HepG2 (cell line): ENCODE results near the gene MAJIN. TPM values are rescaled to one million over a fixed set of nuclear protein-coding genes. Genes with fewer than 3 reads are reported as not detected.

ENCODE experiments used
- AFF4 ChIP-seq: sonication (generic); formaldehyde crosslinking; IDR thresholded peaks from 2 replicates; pipeline ENCODE4 v1.4.0; 2020; ENCODE audit warnings: missing genetic modification reagents
- ATAD3A ChIP-seq: sonication (generic); formaldehyde crosslinking; IDR thresholded peaks from 2 replicates; pipeline ENCODE4 v1.4.0; 2020; ENCODE audit warnings: missing genetic modification reagents
- CHCHD3 ChIP-seq: sonication (generic); formaldehyde crosslinking; IDR thresholded peaks from 2 replicates; pipeline ENCODE4 v1.8.0; 2022; ENCODE audit warnings: mild to moderate bottlenecking, missing genetic modification reagents, moderate library complexity
- DBP ChIP-seq: sonication (generic); formaldehyde crosslinking; IDR thresholded peaks from 2 replicates; pipeline ENCODE4 v1.4.0; 2020; ENCODE audit warnings: missing genetic modification reagents; ENCODE audit errors: not compliant biosample characterization
- ELF3 ChIP-seq: IDR thresholded peaks from 2 replicates; pipeline ENCODE4 v1.6.1; 2016; ENCODE audit warnings: missing genetic modification reagents, missing compliant biosample characterization
- JUN ChIP-seq: sonication (generic); formaldehyde crosslinking; IDR thresholded peaks from 2 replicates; pipeline ENCODE4 v1.4.0; 2020; ENCODE audit warnings: mild to moderate bottlenecking, missing genetic modification reagents
- NCOR1 ChIP-seq: fragments of 200-600 bp; sonication (generic); IDR thresholded peaks from 2 replicates; pipeline ENCODE4 v1.7.0; 2017; ENCODE audit warnings: antibody characterized with exemption, low read length, borderline replicate concordance
- RXRA ChIP-seq: sonication (generic); formaldehyde crosslinking; IDR thresholded peaks from 2 replicates; pipeline ENCODE4 v1.5.1; 2020; ENCODE audit warnings: missing genetic modification reagents
- SMAD3 ChIP-seq: sonication (generic); formaldehyde crosslinking; IDR thresholded peaks from 2 replicates; pipeline ENCODE4 v1.4.0; 2020; ENCODE audit warnings: missing genetic modification reagents
- SNAPC5 ChIP-seq: sonication (generic); formaldehyde crosslinking; IDR thresholded peaks from 2 replicates; pipeline ENCODE4 v1.8.1; 2023; ENCODE audit warnings: mild to moderate bottlenecking, missing genetic modification reagents, borderline replicate concordance
- SPEN ChIP-seq: sonication (generic); formaldehyde crosslinking; IDR thresholded peaks from 2 replicates; pipeline ENCODE4 v1.5.1; 2020; ENCODE audit warnings: low read depth, mild to moderate bottlenecking, missing genetic modification reagents
- TMF1 ChIP-seq: sonication (generic); formaldehyde crosslinking; IDR thresholded peaks from 2 replicates; pipeline ENCODE4 v1.8.1; 2022; ENCODE audit warnings: low read depth, missing genetic modification reagents
- TOPORS ChIP-seq: sonication (generic); formaldehyde crosslinking; IDR thresholded peaks from 2 replicates; pipeline ENCODE4 v1.8.0; 2023; ENCODE audit warnings: mild to moderate bottlenecking, missing genetic modification reagents
- ZNF574 ChIP-seq: sonication (generic); formaldehyde crosslinking; IDR thresholded peaks from 2 replicates; pipeline ENCODE4 v1.4.0; 2020; ENCODE audit warnings: missing genetic modification reagents
- ZNF615 ChIP-seq: sonication (generic); formaldehyde crosslinking; IDR thresholded peaks from 2 replicates; pipeline ENCODE4 v1.5.0; 2020; ENCODE audit warnings: mild to moderate bottlenecking, missing genetic modification reagents, borderline replicate concordance
- ZNF75D ChIP-seq: sonication (generic); formaldehyde crosslinking; IDR thresholded peaks from 2 replicates; pipeline ENCODE4 v1.8.1; 2023; ENCODE audit warnings: missing genetic modification reagents, mild to moderate bottlenecking, borderline replicate concordance
- ZNF891 ChIP-seq: sonication (generic); formaldehyde crosslinking; IDR thresholded peaks from 2 replicates; pipeline ENCODE4 v1.5.0; 2020; ENCODE audit warnings: mild to moderate bottlenecking, missing genetic modification reagents
- polyA plus RNA-seq, 8 experiments: library from polyadenylated mRNA; depleted of rRNA in 3 of 8; stranded (reverse) in 7 of 8; unstranded in 1 of 8; fragments of >200 nt; fragmentation: Illumina TruSeq in 4 of 8; extraction: Trizol in 4 of 8; gene quantifications; 2 replicates each; pipeline versions ENCODE4 v1.2.1 to v1.2.3, GENCODE V29; 2011 to 2016; ENCODE audit warnings: low read depth in 4 of 8, missing spikeins in 1 of 8, mixed read lengths in 1 of 8; ENCODE audit not compliant: insufficient read depth in 1 of 8
- total RNA-seq, 5 experiments: library from RNA; depleted of rRNA; stranded (reverse); fragments of >200 nt; fragmentation: Illumina TruSeq; extraction: Trizol; gene quantifications; 2 replicates each; pipeline ENCODE4 v1.2.3, GENCODE V29; 2016; ENCODE audit warnings: low read depth in 1 of 5
- TF ChIP-seq, protein P1 (sequence below): conservative IDR thresholded peaks from 2 replicates; pipeline ENCODE4 v1.6.1; 2018; ENCODE audit warnings: missing genetic modification reagents

MAJIN gene
- total and polyA plus RNA-seq, 2 of the 13 experiments (the other 11 are each of a cell fraction or from before 2014, with no cell fraction given) = not detected

DNA sequence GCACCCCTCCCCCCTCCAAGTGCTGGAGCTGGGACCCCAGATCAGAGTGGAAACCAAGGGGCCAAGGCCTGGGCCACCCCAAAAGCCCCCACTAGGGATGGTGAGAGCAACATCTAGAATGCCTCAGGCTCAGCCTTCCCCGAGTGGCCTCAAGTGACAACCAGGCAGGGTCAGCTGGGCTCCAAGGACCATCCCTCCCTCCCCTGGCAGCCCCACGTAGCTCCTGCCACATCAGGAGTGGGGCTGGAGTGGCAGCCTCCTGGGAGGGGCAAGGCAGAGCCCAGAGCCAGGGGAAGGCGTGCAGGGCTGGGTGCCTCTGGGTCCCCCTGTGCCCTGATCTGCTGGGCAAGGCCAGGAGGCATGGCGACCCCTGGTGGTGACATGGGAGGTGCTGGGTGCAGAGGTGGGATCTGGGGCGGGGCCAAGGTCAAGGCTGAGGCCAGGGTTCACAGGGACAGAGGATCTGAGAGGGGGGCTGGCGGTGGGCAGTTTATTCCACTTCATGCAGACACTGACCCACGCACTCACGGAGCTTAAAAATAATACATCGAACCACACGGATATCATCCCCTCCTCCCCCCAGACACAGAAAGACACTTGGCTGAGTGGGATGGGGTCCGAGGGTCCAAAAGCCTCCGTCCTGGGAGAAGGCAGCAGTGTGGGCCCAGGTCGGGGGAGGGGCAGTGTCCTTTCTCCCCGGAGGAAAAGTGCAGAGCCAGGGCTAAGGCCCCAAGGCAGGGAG lies 77.7 kb downstream of the MAJIN start (continued):
- TF ChIP-seq ZNF891 (CRISPR knock-in tag) (no peak), SNAPC5 (CRISPR knock-in tag) (peak; percentile 45; the same call in 1 of the 2 replicates), ZNF75D (CRISPR knock-in tag) (no peak), AFF4 (no peak), CHCHD3 (CRISPR knock-in tag) (no peak), ELF3 (CRISPR knock-in tag) (peak; percentile 62), NCOR1 (peak; percentile 90), DBP (CRISPR knock-in tag) (no peak), ZNF574 (CRISPR knock-in tag) (peak; percentile 77), JUN (CRISPR knock-in tag) (peak; percentile 49; the same call in 1 of the 2 replicates), ATAD3A (CRISPR knock-in tag) (no peak), SMAD3 (CRISPR knock-in tag) (peak; percentile 56; the same call in 1 of the 2 replicates), RXRA (peak; percentile 98), TOPORS (peak; percentile 82), SPEN (CRISPR knock-in tag) (peak; percentile 81), ZNF615 (CRISPR knock-in tag) (no peak), TMF1 (CRISPR knock-in tag) (0 out of 2 replicates have a peak, but pooled peaks have one; percentile 26)
- TF ChIP-seq, protein P1, sequence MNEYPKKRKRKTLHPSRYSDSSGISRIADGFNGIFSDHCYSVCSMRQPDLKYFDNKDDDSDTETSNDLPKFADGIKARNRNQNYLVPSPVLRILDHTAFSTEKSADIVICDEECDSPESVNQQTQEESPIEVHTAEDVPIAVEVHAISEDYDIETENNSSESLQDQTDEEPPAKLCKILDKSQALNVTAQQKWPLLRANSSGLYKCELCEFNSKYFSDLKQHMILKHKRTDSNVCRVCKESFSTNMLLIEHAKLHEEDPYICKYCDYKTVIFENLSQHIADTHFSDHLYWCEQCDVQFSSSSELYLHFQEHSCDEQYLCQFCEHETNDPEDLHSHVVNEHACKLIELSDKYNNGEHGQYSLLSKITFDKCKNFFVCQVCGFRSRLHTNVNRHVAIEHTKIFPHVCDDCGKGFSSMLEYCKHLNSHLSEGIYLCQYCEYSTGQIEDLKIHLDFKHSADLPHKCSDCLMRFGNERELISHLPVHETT (CRISPR knock-in tag) = no peak
